CD14-positive monocyte (primary cell): Measurements from ENCODE around the gene ANGPTL8. TPM values are rescaled to one million over a fixed set of nuclear protein-coding genes. Genes with fewer than 3 reads are reported as not detected.

Experiments
- DNase-seq, 3 donors: peaks; one replicate each; pipeline ENCODE4 v3.0.0-alpha.2; 2011 to 2022
- H2AFZ ChIP-seq: 2 replicates; pipeline ENCODE4 v1.6.0; 2012; ENCODE audit warnings: mild to moderate bottlenecking, low read depth, low read length, inconsistent platforms; ENCODE audit not compliant: insufficient read depth, poor library complexity, severe bottlenecking
- H3K27ac ChIP-seq, 2 donors: 1 replicate in 1 of 2; 2 replicates in 1 of 2; pipeline ENCODE4 v1.5.1; 2012 to 2013; ENCODE audit warnings: low read length in 2 of 2, control low read depth in 1 of 2, inconsistent platforms in 1 of 2, low read depth in 1 of 2, mild to moderate bottlenecking in 1 of 2
- H3K27me3 ChIP-seq, 2 donors: one replicate each; pipeline versions ENCODE4 v1.6.0 to v1.6.1; 2011 to 2013; ENCODE audit warnings: low read length in 2 of 2; ENCODE audit not compliant: control insufficient read depth in 2 of 2, insufficient read depth in 2 of 2
- H3K36me3 ChIP-seq, 2 donors: replicated peaks in 1 of 2; 1 replicate in 1 of 2; 2 replicates in 1 of 2; pipeline versions ENCODE4 v1.5.1 to v1.6.1; 2012 to 2013; ENCODE audit warnings: low read length in 2 of 2, control low read depth in 1 of 2, inconsistent platforms in 1 of 2, mild to moderate bottlenecking in 1 of 2; ENCODE audit not compliant: insufficient read depth in 2 of 2, control insufficient read depth in 1 of 2
- H3K4me1 ChIP-seq, 2 donors: 1 replicate in 1 of 2; 2 replicates in 1 of 2; pipeline versions ENCODE4 v1.5.1 to v1.6.1; 2012 to 2013; ENCODE audit warnings: low read length in 2 of 2, control low read depth in 1 of 2, inconsistent platforms in 1 of 2, mild to moderate bottlenecking in 1 of 2, moderate library complexity in 1 of 2; ENCODE audit not compliant: insufficient read depth in 2 of 2, control insufficient read depth in 1 of 2
- H3K4me2 ChIP-seq: replicated peaks from 2 replicates; pipeline ENCODE3; 2012; ENCODE audit warnings: low read length, moderate library complexity, mild to moderate bottlenecking; ENCODE audit not compliant: poor library complexity, severe bottlenecking; ENCODE audit errors: extremely low read depth
- H3K4me3 ChIP-seq, 3 experiments: fragments of 200-600 bp in 1 of 3; sonication (generic) in 1 of 3; replicated peaks in 1 of 3; 1 replicate in 2 of 3; 2 replicates in 1 of 3; pipeline ENCODE4 v1.5.1; 2011 to 2013; ENCODE audit warnings: low read length in 3 of 3, mild to moderate bottlenecking in 3 of 3, control low read depth in 2 of 3, low read depth in 2 of 3, inconsistent platforms in 1 of 3, moderate library complexity in 1 of 3
- H3K79me2 ChIP-seq: 2 replicates; pipeline ENCODE4 v1.6.0; 2012; ENCODE audit warnings: mild to moderate bottlenecking, control low read depth, inconsistent platforms, low read length, moderate library complexity; ENCODE audit not compliant: insufficient read depth
- H3K9ac ChIP-seq: 2 replicates; pipeline ENCODE4 v1.6.0; 2017; ENCODE audit warnings: low read length, mild to moderate bottlenecking; ENCODE audit not compliant: insufficient read depth, poor library complexity, severe bottlenecking
- H3K9me3 ChIP-seq, 2 donors: replicated peaks in 1 of 2; 1 replicate in 1 of 2; 2 replicates in 1 of 2; pipeline versions ENCODE4 v1.5.1 to v1.6.1; 2012 to 2013; ENCODE audit warnings: low read length in 2 of 2, control low read depth in 1 of 2; ENCODE audit not compliant: control insufficient read depth in 1 of 2, insufficient read depth in 1 of 2
- H4K20me1 ChIP-seq: 2 replicates; pipeline ENCODE4 v1.6.0; 2012; ENCODE audit warnings: mild to moderate bottlenecking, low read length, control low read depth, moderate library complexity; ENCODE audit not compliant: insufficient read depth
- H3K27ac Mint-ChIP-seq, 7 donors: one replicate each; pipeline ENCODE4 v1.8.0; 2020; ENCODE audit warnings: mild to moderate bottlenecking in 7 of 7, mixed read lengths in 7 of 7, moderate library complexity in 6 of 7, inconsistent platforms in 2 of 7
- H3K27me3 Mint-ChIP-seq, 3 donors: one replicate each; pipeline ENCODE4 v1.8.0; 2021 to 2022; ENCODE audit warnings: low read depth in 3 of 3, mild to moderate bottlenecking in 3 of 3, mixed read lengths in 3 of 3, moderate library complexity in 3 of 3, inconsistent platforms in 1 of 3
- H3K36me3 Mint-ChIP-seq, 2 donors: one replicate each; pipeline ENCODE4 v1.8.0; 2020; ENCODE audit warnings: mixed read lengths in 2 of 2, inconsistent platforms in 1 of 2, mild to moderate bottlenecking in 1 of 2
- H3K4me1 Mint-ChIP-seq: one replicate; pipeline ENCODE4 v1.8.0; 2020; ENCODE audit warnings: mild to moderate bottlenecking, mixed read lengths
- H3K4me3 Mint-ChIP-seq, 2 donors: one replicate each; pipeline ENCODE4 v1.8.0; 2020; ENCODE audit warnings: mild to moderate bottlenecking in 2 of 2, mixed read lengths in 2 of 2, moderate library complexity in 1 of 2
- H3K9me3 Mint-ChIP-seq, 7 donors: one replicate each; pipeline ENCODE4 v1.8.0; 2020 to 2022; ENCODE audit warnings: mixed read lengths in 7 of 7, mild to moderate bottlenecking in 6 of 7, moderate library complexity in 6 of 7, inconsistent platforms in 2 of 7
- CTCF ChIP-seq: fragments of 200-600 bp; IDR thresholded peaks from one replicate; pipeline ENCODE4 v1.8.0; 2022; ENCODE audit warnings: antibody characterized with exemption, mild to moderate bottlenecking
- WGBS: methylation state at CpG from one replicate; pipeline ENCODE4 v1.1.5; 2013; ENCODE audit warnings: missing lambda C conversion rate; ENCODE audit not compliant: insufficient coverage; 5-methylcytosine and 5-hydroxymethylcytosine counted together
- intact Hi-C, 2 donors: fragments of 100-400 bp; cut with micrococcal nuclease; formaldehyde crosslinking; loops; one replicate each; pipeline versions ENCODE4 v1.15.0 to v1.15.1; 2023
- polyA plus RNA-seq, 3 donors: library from polyadenylated mRNA; depleted of rRNA in 1 of 3; unstranded in 2 of 3; stranded (reverse) in 1 of 3; fragments of 300-500 nt in 2 of 3; fragments of >200 nt in 1 of 3; fragmentation: Illumina TruSeq in 2 of 3; gene quantifications; 1 replicate in 2 of 3; 2 replicates in 1 of 3; pipeline ENCODE4 v1.2.3, GENCODE V29; 2012 to 2021

Gene ANGPTL8
- polyA plus RNA-seq, 3 donors: not detected

- intact Hi-C loops: no loop called here
- no peak overlapping the region for H3K4me3 ChIP-seq
- H3K4me1 ChIP-seq: peaks cover 4 to 8% of the 10 kb centered on the region in 2 donors
- no peak overlapping the region for H3K27ac Mint-ChIP-seq
- no peak overlapping the region for H3K4me2 ChIP-seq
- no peaks in the 10 kb centered on the region for H3K79me2 ChIP-seq
- H3K4me3 Mint-ChIP-seq: no peak overlapping the region
- no peaks in the 10 kb centered on the region for H4K20me1 ChIP-seq
- no peaks in the 10 kb centered on the region for H3K36me3 ChIP-seq
- peaks cover 0 to 2% (median 0%) of the 10 kb centered on the region in 7 donors for H3K9me3 Mint-ChIP-seq
- TF ChIP-seq CTCF: no peak
- H3K36me3 Mint-ChIP-seq: no peaks in the 10 kb centered on the region
- no peak overlapping the region for H3K27ac ChIP-seq
- peaks cover 0 to under 1% of the 10 kb centered on the region in 2 donors for H3K9me3 ChIP-seq
- DNase-seq: no peak
- H3K4me1 Mint-ChIP-seq: peaks cover 5% of the 10 kb centered on the region
- no peak overlapping the region for H3K9ac ChIP-seq
- WGBS: 87% methylated on average over 3 of the region's 5 CpGs
- no peak overlapping the region for H2AFZ ChIP-seq
- H3K27me3 Mint-ChIP-seq: peaks cover 16 to 25% (median 19%) of the 10 kb centered on the region in 3 donors
- H3K27me3 ChIP-seq: peaks cover 0 to 4% of the 10 kb centered on the region in 2 donors
Measured at GRCh38 chr19:11244846-11245589, 5.6 kb downstream of the ANGPTL8 start.

GRCh38 chr19:11246941-11247340 is 7.5 kb downstream of the ANGPTL8 start:
- Histone ChIP-seq H3K4me2 (no peak overlapping the region), H3K4me3 (no peak overlapping the region), H3K27me3 (peaks cover 0 to 4% of the 10 kb centered on the region in 2 donors), H3K27ac (no peak overlapping the region), H2AFZ (no peak overlapping the region), H3K9ac (no peak overlapping the region), H3K9me3 (no peaks in the 10 kb centered on the region), H3K4me1 (peaks cover 4 to 8% of the 10 kb centered on the region in 2 donors), H3K36me3 (no peaks in the 10 kb centered on the region), H3K79me2 (no peaks in the 10 kb centered on the region), H4K20me1 (no peaks in the 10 kb centered on the region)
- TF ChIP-seq CTCF: no peak
- Mint-ChIP-seq H3K36me3 (no peaks in the 10 kb centered on the region), H3K4me1 (peaks cover 5% of the 10 kb centered on the region), H3K4me3 (no peak overlapping the region), H3K9me3 (peaks cover 0 to 2% (median 0%) of the 10 kb centered on the region in 7 donors), H3K27ac (no peak overlapping the region), H3K27me3 (peaks cover 13 to 25% (median 15%) of the 10 kb centered on the region in 3 donors)
- intact Hi-C loops: no loop called here
- 90% methylated on average over 8 of the region's 11 CpGs for WGBS
- no peak for DNase-seq
